AG09319 (cell line): Measurements from ENCODE around the gene WNT7A.

Experiments used
- DNase-seq: peaks from one replicate; pipeline ENCODE4 v3.0.0-alpha.2; 2010; ENCODE audit warnings: low read depth; ENCODE audit errors: extremely low read depth
- CTCF ChIP-seq: IDR thresholded peaks from 2 replicates; pipeline ENCODE4 v1.5.1; 2011; ENCODE audit warnings: low read depth, mild to moderate bottlenecking, inconsistent platforms, low read length, moderate library complexity

WNT7A gene

GRCh38 chr3:13854492-13854891 is 25.4 kb downstream of the WNT7A start:
- no peak for TF ChIP-seq CTCF
- DNase-seq = no peak

- no peak for TF ChIP-seq CTCF
These were observed 25.9 kb downstream of the WNT7A start for GRCh38 chr3:13853978-13854296.

GRCh38 chr3:13853256-13853977 is 26.5 kb downstream of the WNT7A start:
- no peak for TF ChIP-seq CTCF
- DNase-seq = no peak

More at GRCh38 chr3:13853978-13854296, 25.9 kb downstream of the WNT7A start:
- DNase-seq = no peak

- DNase-seq = no peak
- no peak for TF ChIP-seq CTCF
These were observed 27.2 kb downstream of the WNT7A start for GRCh38 chr3:13852638-13853009.

GRCh38 chr3:13851997-13852637 is 27.8 kb downstream of the WNT7A start:
- DNase-seq = no peak
- TF ChIP-seq CTCF = no peak

- no peak for DNase-seq
- TF ChIP-seq CTCF = no peak
These were observed 28.6 kb downstream of the WNT7A start for GRCh38 chr3:13851091-13851849.
